Neural cell (in vitro differentiated cells): ENCODE data around the gene FOXO6. TPM values are rescaled to one million over a fixed set of nuclear protein-coding genes. Genes with fewer than 3 reads are reported as not detected.
"Not testable (repeated sequence)": the region's sequence is repeated elsewhere in the genome, so short reads cannot be mapped to it uniquely, and the experiment has no call there.

Experiments
- H2AFZ ChIP-seq: fragments of 200-600, 300-800 bp; sonication (generic), shearing (Covaris generic); 2 replicates; pipeline ENCODE4 v1.6.0; 2014; ENCODE audit warnings: low read depth, mild to moderate bottlenecking, antibody characterized with exemption, low read length, moderate library complexity
- H3F3A ChIP-seq: fragments of 200-600 bp; shearing (Covaris generic); 2 replicates; pipeline ENCODE4 v1.6.1; 2016; ENCODE audit warnings: mild to moderate bottlenecking, moderate library complexity, mixed read lengths, antibody characterized with exemption, low read length; ENCODE audit not compliant: insufficient read depth, poor library complexity, severe bottlenecking
- H3K27ac ChIP-seq: fragments of 200-600, 300-800 bp; sonication (generic), shearing (Covaris generic); 2 replicates; pipeline ENCODE4 v1.5.1; 2014; ENCODE audit warnings: mild to moderate bottlenecking, low read length, moderate library complexity
- H3K27me3 ChIP-seq: fragments of 300-800, 200-600 bp; sonication (generic), shearing (Covaris generic); 2 replicates; pipeline ENCODE4 v1.6.0; 2014; ENCODE audit warnings: mild to moderate bottlenecking, low read depth, low read length, moderate library complexity; ENCODE audit not compliant: insufficient read depth
- H3K36me3 ChIP-seq: fragments of 300-800, 200-600 bp; sonication (generic), shearing (Covaris generic); 2 replicates; pipeline ENCODE4 v1.5.1; 2014; ENCODE audit warnings: mild to moderate bottlenecking, antibody characterized with exemption, low read length, moderate library complexity; ENCODE audit not compliant: insufficient read depth
- H3K4me2 ChIP-seq: fragments of 300-800, 200-600 bp; sonication (generic), shearing (Covaris generic); 2 replicates; pipeline ENCODE4 v1.6.0; 2014; ENCODE audit warnings: mild to moderate bottlenecking, low read length
- H3K4me3 ChIP-seq: fragments of 300-800, 200-600 bp; sonication (generic), shearing (Covaris generic); 2 replicates; pipeline ENCODE4 v1.5.1; 2014; ENCODE audit warnings: mild to moderate bottlenecking, low read length, moderate library complexity
- H3K79me2 ChIP-seq: fragments of 200-600 bp; shearing (Covaris generic); replicated peaks from 2 replicates; pipeline ENCODE4 v1.6.0; 2014; ENCODE audit warnings: mild to moderate bottlenecking, low read length, moderate library complexity; ENCODE audit not compliant: insufficient read depth
- H3K9ac ChIP-seq: fragments of 300-800, 200-600 bp; sonication (generic), shearing (Covaris generic); 2 replicates; pipeline ENCODE4 v1.6.1; 2016; ENCODE audit warnings: mild to moderate bottlenecking, low read length, mixed read lengths
- H3K9me2 ChIP-seq: fragments of 200-600 bp; shearing (Covaris generic); 2 replicates; pipeline ENCODE4 v1.6.1; 2016; ENCODE audit warnings: mild to moderate bottlenecking, low read length, mixed read lengths; ENCODE audit not compliant: insufficient read depth
- H3K9me3 ChIP-seq: fragments of 200-600, 300-800 bp; sonication (generic), shearing (Covaris generic); 2 replicates; pipeline ENCODE4 v1.6.1; 2016; ENCODE audit warnings: mild to moderate bottlenecking, mixed run types, low read length, moderate library complexity, mixed read lengths
- H4K20me1 ChIP-seq: fragments of 200-600 bp; shearing (Covaris generic); 2 replicates; pipeline ENCODE4 v1.6.1; 2016; ENCODE audit warnings: mild to moderate bottlenecking, mixed run types; ENCODE audit not compliant: insufficient read depth
- EP300 ChIP-seq: fragments of 450-650 bp; conservative IDR thresholded peaks from 2 replicates; pipeline ENCODE4 v1.6.1; 2014; ENCODE audit warnings: antibody characterized with exemption, mild to moderate bottlenecking, moderate library complexity; ENCODE audit not compliant: poor library complexity, severe bottlenecking
- EZH2 ChIP-seq: fragments of 200-600, 300-800 bp; shearing (Covaris generic), sonication (generic); IDR thresholded peaks from 2 replicates; pipeline ENCODE4 v1.6.1; 2014; ENCODE audit warnings: antibody characterized with exemption, low read length, borderline replicate concordance, mild to moderate bottlenecking; ENCODE audit not compliant: insufficient read depth, poor library complexity, severe bottlenecking
- MXI1 ChIP-seq: fragments of 450-650 bp; conservative IDR thresholded peaks from 2 replicates; pipeline ENCODE4 v1.6.1; 2014; ENCODE audit warnings: antibody characterized with exemption, mild to moderate bottlenecking; ENCODE audit not compliant: poor library complexity, severe bottlenecking
- POLR2AphosphoS5 ChIP-seq: IDR thresholded peaks from 2 replicates; pipeline ENCODE4 v1.6.1; 2012
- RAD21 ChIP-seq: fragments of 450-650 bp; conservative IDR thresholded peaks from 2 replicates; pipeline ENCODE4 v1.6.1; 2014; ENCODE audit warnings: antibody characterized with exemption, mild to moderate bottlenecking, moderate library complexity
- SMC3 ChIP-seq: fragments of 450-650 bp; conservative IDR thresholded peaks from 2 replicates; pipeline ENCODE4 v1.6.1; 2014; ENCODE audit warnings: antibody characterized with exemption, mild to moderate bottlenecking, moderate library complexity; ENCODE audit not compliant: poor library complexity
- TAF1 ChIP-seq: IDR thresholded peaks from 2 replicates; pipeline ENCODE4 v1.6.1; 2012; ENCODE audit warnings: low read depth
- polyA plus RNA-seq: library from polyadenylated mRNA; depleted of rRNA; stranded (reverse); fragments of >200 nt; gene quantifications from 2 replicates; pipeline ENCODE4 v1.2.3, GENCODE V29; 2014
- TF ChIP-seq, protein P1 (sequence below): fragments of 450-650 bp; IDR thresholded peaks from 2 replicates; pipeline ENCODE4 v1.5.1; 2014; ENCODE audit warnings: antibody characterized with exemption, mild to moderate bottlenecking, moderate library complexity; ENCODE audit not compliant: poor library complexity, severe bottlenecking
- TF ChIP-seq, protein P2 (sequence below): IDR thresholded peaks from 2 replicates; pipeline ENCODE4 v1.6.1; 2012; ENCODE audit warnings: borderline replicate concordance

The FOXO6 gene
- polyA plus RNA-seq, 1 donor from 2014 or later = 0.59 TPM

DNA sequence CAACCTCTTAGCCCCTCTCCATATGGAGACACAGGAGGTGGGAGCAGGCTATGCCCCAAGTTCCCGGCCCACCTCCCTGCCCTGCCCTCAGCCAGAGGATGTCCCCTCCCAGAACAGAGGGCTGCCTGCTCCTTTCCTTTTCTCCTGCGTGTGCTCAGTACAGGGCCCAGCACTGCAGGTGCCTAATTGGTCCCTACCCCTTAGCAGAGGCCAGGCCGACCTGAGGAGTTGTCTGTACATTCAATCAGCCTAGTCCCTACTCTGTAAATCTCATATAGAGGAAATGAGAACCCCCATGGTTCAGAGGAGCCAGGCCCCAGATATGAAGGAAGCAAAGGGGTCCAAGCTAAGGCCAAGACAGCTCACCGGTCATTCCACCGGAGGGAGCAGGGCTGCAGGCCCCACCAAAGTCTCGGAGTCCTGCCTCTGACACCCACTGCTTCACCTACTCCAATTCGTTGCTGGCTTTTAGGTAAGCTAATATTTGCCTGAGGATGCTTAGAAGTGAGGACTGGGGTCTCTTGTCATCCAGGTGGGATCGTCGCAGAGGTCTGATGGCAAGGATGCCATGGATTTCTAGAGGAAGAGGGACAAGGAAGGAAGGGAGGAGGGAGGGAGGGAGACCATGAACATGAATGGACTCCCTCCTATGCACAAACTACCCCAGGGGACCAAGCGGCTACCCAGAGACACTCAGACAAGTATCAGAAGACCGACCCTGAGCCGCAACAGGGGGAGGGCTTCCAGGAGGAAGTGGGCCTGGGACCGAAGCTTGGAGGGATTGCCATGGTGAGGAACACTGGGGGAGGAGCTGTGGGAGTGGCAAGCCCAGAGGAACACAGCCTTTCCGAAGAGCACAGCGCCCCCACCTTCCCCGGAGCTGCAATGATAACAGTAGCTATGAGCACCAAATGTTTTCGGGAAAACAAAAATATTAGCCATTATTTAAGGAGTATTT, 30.4 kb upstream of the FOXO6 start (continued):
- TF ChIP-seq, protein P1, sequence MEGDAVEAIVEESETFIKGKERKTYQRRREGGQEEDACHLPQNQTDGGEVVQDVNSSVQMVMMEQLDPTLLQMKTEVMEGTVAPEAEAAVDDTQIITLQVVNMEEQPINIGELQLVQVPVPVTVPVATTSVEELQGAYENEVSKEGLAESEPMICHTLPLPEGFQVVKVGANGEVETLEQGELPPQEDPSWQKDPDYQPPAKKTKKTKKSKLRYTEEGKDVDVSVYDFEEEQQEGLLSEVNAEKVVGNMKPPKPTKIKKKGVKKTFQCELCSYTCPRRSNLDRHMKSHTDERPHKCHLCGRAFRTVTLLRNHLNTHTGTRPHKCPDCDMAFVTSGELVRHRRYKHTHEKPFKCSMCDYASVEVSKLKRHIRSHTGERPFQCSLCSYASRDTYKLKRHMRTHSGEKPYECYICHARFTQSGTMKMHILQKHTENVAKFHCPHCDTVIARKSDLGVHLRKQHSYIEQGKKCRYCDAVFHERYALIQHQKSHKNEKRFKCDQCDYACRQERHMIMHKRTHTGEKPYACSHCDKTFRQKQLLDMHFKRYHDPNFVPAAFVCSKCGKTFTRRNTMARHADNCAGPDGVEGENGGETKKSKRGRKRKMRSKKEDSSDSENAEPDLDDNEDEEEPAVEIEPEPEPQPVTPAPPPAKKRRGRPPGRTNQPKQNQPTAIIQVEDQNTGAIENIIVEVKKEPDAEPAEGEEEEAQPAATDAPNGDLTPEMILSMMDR = no peak

DNA sequence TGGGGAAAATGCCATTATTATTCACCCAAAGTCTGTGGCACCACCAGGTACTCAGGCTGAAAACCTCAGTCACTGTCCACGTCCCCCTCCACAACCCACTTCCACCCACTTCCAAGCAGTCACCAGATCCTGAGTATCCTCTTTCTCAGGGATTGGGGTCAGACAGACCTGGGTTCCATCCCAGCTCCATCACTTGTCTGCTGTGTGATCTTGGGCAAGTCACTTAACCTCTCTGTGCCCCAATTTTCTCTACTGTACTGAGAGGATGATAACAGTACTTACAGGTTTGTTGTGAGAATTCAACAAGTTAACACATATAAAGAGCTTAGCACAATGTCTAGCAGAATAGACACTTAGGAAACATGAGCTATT, 29.7 kb upstream of the FOXO6 start:
- Histone ChIP-seq H3K9ac (no peak overlapping the region), H3K27ac (no peak overlapping the region), H3F3A (no peaks in the 10 kb centered on the region), H3K79me2 (no peaks in the 10 kb centered on the region), H3K36me3 (no peaks in the 10 kb centered on the region), H3K4me2 (no peak overlapping the region), H3K27me3 (peaks cover 2% of the 10 kb centered on the region), H4K20me1 (no peaks in the 10 kb centered on the region), H3K9me2 (no peaks in the 10 kb centered on the region), H3K4me3 (no peak overlapping the region), H3K9me3 (no peaks in the 10 kb centered on the region), H2AFZ (no peak overlapping the region)
- no peak for TF ChIP-seq SMC3
- TF ChIP-seq RAD21 = no peak
- TF ChIP-seq POLR2AphosphoS5 = no peak
- TF ChIP-seq EP300 = no peak
- TF ChIP-seq TAF1 = no peak
- TF ChIP-seq, protein P2, sequence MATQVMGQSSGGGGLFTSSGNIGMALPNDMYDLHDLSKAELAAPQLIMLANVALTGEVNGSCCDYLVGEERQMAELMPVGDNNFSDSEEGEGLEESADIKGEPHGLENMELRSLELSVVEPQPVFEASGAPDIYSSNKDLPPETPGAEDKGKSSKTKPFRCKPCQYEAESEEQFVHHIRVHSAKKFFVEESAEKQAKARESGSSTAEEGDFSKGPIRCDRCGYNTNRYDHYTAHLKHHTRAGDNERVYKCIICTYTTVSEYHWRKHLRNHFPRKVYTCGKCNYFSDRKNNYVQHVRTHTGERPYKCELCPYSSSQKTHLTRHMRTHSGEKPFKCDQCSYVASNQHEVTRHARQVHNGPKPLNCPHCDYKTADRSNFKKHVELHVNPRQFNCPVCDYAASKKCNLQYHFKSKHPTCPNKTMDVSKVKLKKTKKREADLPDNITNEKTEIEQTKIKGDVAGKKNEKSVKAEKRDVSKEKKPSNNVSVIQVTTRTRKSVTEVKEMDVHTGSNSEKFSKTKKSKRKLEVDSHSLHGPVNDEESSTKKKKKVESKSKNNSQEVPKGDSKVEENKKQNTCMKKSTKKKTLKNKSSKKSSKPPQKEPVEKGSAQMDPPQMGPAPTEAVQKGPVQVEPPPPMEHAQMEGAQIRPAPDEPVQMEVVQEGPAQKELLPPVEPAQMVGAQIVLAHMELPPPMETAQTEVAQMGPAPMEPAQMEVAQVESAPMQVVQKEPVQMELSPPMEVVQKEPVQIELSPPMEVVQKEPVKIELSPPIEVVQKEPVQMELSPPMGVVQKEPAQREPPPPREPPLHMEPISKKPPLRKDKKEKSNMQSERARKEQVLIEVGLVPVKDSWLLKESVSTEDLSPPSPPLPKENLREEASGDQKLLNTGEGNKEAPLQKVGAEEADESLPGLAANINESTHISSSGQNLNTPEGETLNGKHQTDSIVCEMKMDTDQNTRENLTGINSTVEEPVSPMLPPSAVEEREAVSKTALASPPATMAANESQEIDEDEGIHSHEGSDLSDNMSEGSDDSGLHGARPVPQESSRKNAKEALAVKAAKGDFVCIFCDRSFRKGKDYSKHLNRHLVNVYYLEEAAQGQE = no peak
- TF ChIP-seq, protein P1 = no peak
- TF ChIP-seq MXI1 = no peak
- no peak for TF ChIP-seq EZH2

DNA sequence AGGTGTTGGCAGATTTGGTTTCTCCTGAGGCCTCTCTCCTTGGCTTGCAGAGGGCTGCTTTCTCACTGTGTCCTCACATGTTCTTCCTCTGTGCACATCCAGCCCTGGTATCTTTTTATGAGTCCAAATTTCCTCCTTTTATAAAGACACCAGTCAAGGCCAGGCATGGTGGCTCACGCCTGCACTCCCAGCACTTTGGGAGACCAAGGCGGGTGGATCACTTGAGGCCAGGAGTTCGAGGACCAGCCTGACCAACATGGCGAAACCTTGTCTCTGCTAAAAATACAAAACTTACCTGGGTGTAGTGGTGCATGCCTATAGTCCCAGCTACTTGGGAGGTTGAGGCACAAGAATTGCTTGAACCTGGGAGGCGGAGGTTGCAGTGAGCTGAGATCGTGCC, 29.1 kb upstream of the FOXO6 start:
- not testable (repeated sequence) for H3K9me2 ChIP-seq, H3K27me3 ChIP-seq, H3K9me3 ChIP-seq, H3K4me3 ChIP-seq, H3K4me2 ChIP-seq, H3K79me2 ChIP-seq, H3K36me3 ChIP-seq, H3K27ac ChIP-seq, H4K20me1 ChIP-seq, H2AFZ ChIP-seq, H3F3A ChIP-seq, H3K9ac ChIP-seq
